Stimulated activated naive B cell treated with anti-CD40 and anti-IgM and Interleukin-4, amounts not matched to agents 10 μg/mL and 1 μg/mL and 100 μg/mL, for 72 hours (primary cell): ENCODE data around the gene OMA1.

Source experiments
- ATAC-seq, 2 donors: fragments of 150-1000 bp; cut with Tn5 transposase; replicated peaks; 2 replicates each; pipeline ENCODE4 v1.10.0; 2021; ENCODE audit warnings: moderate library complexity in 1 of 2
- DNase-seq: peaks from one replicate; pipeline ENCODE4 v3.0.0; 2021
- H3K27ac Mint-ChIP-seq: one replicate; pipeline ENCODE4 v1.8.0; 2022; ENCODE audit warnings: mild to moderate bottlenecking, mixed read lengths
- H3K27me3 Mint-ChIP-seq, 2 donors: one replicate each; pipeline ENCODE4 v1.8.0; 2022; ENCODE audit warnings: mixed read lengths in 2 of 2
- H3K36me3 Mint-ChIP-seq, 2 donors: one replicate each; pipeline ENCODE4 v1.8.0; 2022; ENCODE audit warnings: mixed read lengths in 2 of 2, mild to moderate bottlenecking in 1 of 2
- H3K4me1 Mint-ChIP-seq, 2 donors: one replicate each; pipeline ENCODE4 v1.8.0; 2022; ENCODE audit warnings: mixed read lengths in 2 of 2, mild to moderate bottlenecking in 1 of 2
- H3K4me3 Mint-ChIP-seq, 2 donors: one replicate each; pipeline ENCODE4 v1.8.0; 2022; ENCODE audit warnings: mild to moderate bottlenecking in 2 of 2, mixed read lengths in 2 of 2, moderate library complexity in 1 of 2
- H3K9me3 Mint-ChIP-seq, 2 donors: one replicate each; pipeline ENCODE4 v1.8.0; 2022; ENCODE audit warnings: mixed read lengths in 2 of 2, mild to moderate bottlenecking in 1 of 2

The OMA1 gene

GRCh38 chr1:58476179-58476578, 70.3 kb downstream of the OMA1 start:
- Mint-ChIP-seq H3K9me3 (peaks cover 0 to 3% of the 10 kb centered on the region in 2 donors), H3K27me3 (no peaks in the 10 kb centered on the region), H3K36me3 (peaks cover 18 to 31% of the 10 kb centered on the region in 2 donors), H3K4me3 (no peak overlapping the region), H3K4me1 (no peaks in the 10 kb centered on the region), H3K27ac (no peak overlapping the region)
- DNase-seq (no peak), ATAC-seq (no peak)

- Mint-ChIP-seq H3K4me3 (no peak overlapping the region), H3K36me3 (peaks cover 16 to 20% of the 10 kb centered on the region in 2 donors), H3K27me3 (no peaks in the 10 kb centered on the region), H3K9me3 (no peaks in the 10 kb centered on the region), H3K27ac (no peak overlapping the region), H3K4me1 (no peaks in the 10 kb centered on the region)
- ATAC-seq (no peak), DNase-seq (no peak)
Observed at GRCh38 chr1:58469476-58469875, 77.0 kb downstream of the OMA1 start.

GRCh38 chr1:58469016-58469415, 77.5 kb downstream of the OMA1 start:
- Mint-ChIP-seq H3K9me3 (no peaks in the 10 kb centered on the region), H3K4me1 (no peaks in the 10 kb centered on the region), H3K27ac (no peak overlapping the region), H3K4me3 (no peak overlapping the region), H3K27me3 (no peaks in the 10 kb centered on the region), H3K36me3 (peaks cover 16 to 20% of the 10 kb centered on the region in 2 donors)
- no peak for ATAC-seq
- DNase-seq, result no peak

- Mint-ChIP-seq H3K4me1 (no peaks in the 10 kb centered on the region), H3K9me3 (no peaks in the 10 kb centered on the region), H3K4me3 (no peak overlapping the region), H3K36me3 (peaks cover 16 to 19% of the 10 kb centered on the region in 2 donors), H3K27me3 (no peaks in the 10 kb centered on the region), H3K27ac (no peak overlapping the region)
- ATAC-seq, result no peak
- DNase-seq, result no peak
Observed at GRCh38 chr1:58468612-58469011, 77.9 kb downstream of the OMA1 start.

- H3K36me3 Mint-ChIP-seq, result peaks cover 19 to 30% of the 10 kb centered on the region in 2 donors
- no peaks in the 10 kb centered on the region for H3K4me1 Mint-ChIP-seq
- H3K27ac Mint-ChIP-seq, result no peak overlapping the region
Observed at GRCh38 chr1:58466630-58467241, 79.8 kb downstream of the OMA1 start.

GRCh38 chr1:58465825-58466629, 80.5 kb downstream of the OMA1 start:
- H3K27ac Mint-ChIP-seq, result no peak overlapping the region
- DNase-seq (no peak), ATAC-seq (no peak)
- no peaks in the 10 kb centered on the region for H3K27me3 Mint-ChIP-seq
- no peak overlapping the region for H3K4me3 Mint-ChIP-seq
- H3K4me1 Mint-ChIP-seq, result no peaks in the 10 kb centered on the region
- no peaks in the 10 kb centered on the region for H3K9me3 Mint-ChIP-seq
- peaks cover 19 to 30% of the 10 kb centered on the region in 2 donors for H3K36me3 Mint-ChIP-seq

More at GRCh38 chr1:58466630-58467241, 79.8 kb downstream of the OMA1 start:
- no peaks in the 10 kb centered on the region for H3K9me3 Mint-ChIP-seq
- no peaks in the 10 kb centered on the region for H3K27me3 Mint-ChIP-seq
- H3K4me3 Mint-ChIP-seq, result no peak overlapping the region
- ATAC-seq, result no peak
- no peak for DNase-seq

- ATAC-seq (no peak), DNase-seq (no peak)
- no peaks in the 10 kb centered on the region for H3K9me3 Mint-ChIP-seq
- H3K27me3 Mint-ChIP-seq, result no peaks in the 10 kb centered on the region
- H3K4me3 Mint-ChIP-seq, result no peak overlapping the region
- H3K36me3 Mint-ChIP-seq, result peaks cover 19 to 28% of the 10 kb centered on the region in 2 donors
- no peak overlapping the region for H3K27ac Mint-ChIP-seq
- no peaks in the 10 kb centered on the region for H3K4me1 Mint-ChIP-seq
Observed at GRCh38 chr1:58465176-58465575, 81.3 kb downstream of the OMA1 start.

- Mint-ChIP-seq H3K27me3 (no peaks in the 10 kb centered on the region), H3K4me3 (no peak overlapping the region), H3K9me3 (peaks cover 4 to 5% of the 10 kb centered on the region in 2 donors), H3K4me1 (no peaks in the 10 kb centered on the region), H3K36me3 (peaks cover 16 to 37% of the 10 kb centered on the region in 2 donors), H3K27ac (no peak overlapping the region)
- DNase-seq (no peak), ATAC-seq (no peak)
Observed at GRCh38 chr1:58460469-58460868, 86.1 kb downstream of the OMA1 start.

GRCh38 chr1:58459911-58460310, 86.6 kb downstream of the OMA1 start:
- ATAC-seq (no peak), DNase-seq (no peak)
- no peaks in the 10 kb centered on the region for H3K4me1 Mint-ChIP-seq
- H3K4me3 Mint-ChIP-seq, result no peak overlapping the region
- no peak overlapping the region for H3K27ac Mint-ChIP-seq
- no peaks in the 10 kb centered on the region for H3K27me3 Mint-ChIP-seq
- peaks cover 4 to 5% of the 10 kb centered on the region in 2 donors for H3K9me3 Mint-ChIP-seq
- H3K36me3 Mint-ChIP-seq, result peaks cover 16 to 37% of the 10 kb centered on the region in 2 donors

GRCh38 chr1:58457023-58457635, 89.4 kb downstream of the OMA1 start:
- ATAC-seq (no peak), DNase-seq (no peak)
- H3K4me1 Mint-ChIP-seq, result no peaks in the 10 kb centered on the region
- peaks cover 16 to 30% of the 10 kb centered on the region in 2 donors for H3K36me3 Mint-ChIP-seq
- no peak overlapping the region for H3K4me3 Mint-ChIP-seq
- H3K27me3 Mint-ChIP-seq, result no peaks in the 10 kb centered on the region
- no peak overlapping the region for H3K27ac Mint-ChIP-seq
- H3K9me3 Mint-ChIP-seq, result peaks cover 4 to 5% of the 10 kb centered on the region in 2 donors

- DNase-seq (no peak), ATAC-seq (no peak)
- Mint-ChIP-seq H3K4me3 (no peak overlapping the region), H3K9me3 (peaks cover 4 to 5% of the 10 kb centered on the region in 2 donors), H3K27ac (no peak overlapping the region), H3K27me3 (no peaks in the 10 kb centered on the region), H3K4me1 (no peaks in the 10 kb centered on the region), H3K36me3 (peaks cover 16 to 32% of the 10 kb centered on the region in 2 donors)
Observed at GRCh38 chr1:58456470-58456869, 90.1 kb downstream of the OMA1 start.

GRCh38 chr1:58454807-58455206, 91.7 kb downstream of the OMA1 start:
- ATAC-seq (no peak), DNase-seq (no peak)
- Mint-ChIP-seq H3K36me3 (peaks cover 14 to 32% of the 10 kb centered on the region in 2 donors), H3K9me3 (peaks cover 4 to 5% of the 10 kb centered on the region in 2 donors), H3K27me3 (no peaks in the 10 kb centered on the region), H3K4me3 (no peak overlapping the region), H3K4me1 (no peaks in the 10 kb centered on the region), H3K27ac (no peak overlapping the region)

- H3K27ac Mint-ChIP-seq, result no peak overlapping the region
- no peaks in the 10 kb centered on the region for H3K27me3 Mint-ChIP-seq
- H3K9me3 Mint-ChIP-seq, result peaks cover 4% of the 10 kb centered on the region in 2 donors
- H3K36me3 Mint-ChIP-seq, result peaks cover 11 to 29% of the 10 kb centered on the region in 2 donors
- no peak overlapping the region for H3K4me3 Mint-ChIP-seq
- no peak for DNase-seq
- no peaks in the 10 kb centered on the region for H3K4me1 Mint-ChIP-seq
- ATAC-seq, result no peak
Observed at GRCh38 chr1:58454385-58454784, 92.1 kb downstream of the OMA1 start.

GRCh38 chr1:58451560-58452191, 94.8 kb downstream of the OMA1 start:
- no peak overlapping the region for H3K27ac Mint-ChIP-seq
- no peak overlapping the region for H3K4me3 Mint-ChIP-seq
- H3K36me3 Mint-ChIP-seq, result peaks cover 8 to 28% of the 10 kb centered on the region in 2 donors
- no peak for DNase-seq
- no peak for ATAC-seq
- no peaks in the 10 kb centered on the region for H3K4me1 Mint-ChIP-seq
- no peaks in the 10 kb centered on the region for H3K27me3 Mint-ChIP-seq
- H3K9me3 Mint-ChIP-seq, result no peaks in the 10 kb centered on the region
